ENCODE data around the gene VPS35. TPM values are rescaled to one million over a fixed set of nuclear protein-coding genes. Genes with fewer than 3 reads are reported as not detected.

Gene VPS35
- total RNA-seq, 1 experiment from 2014 or later = 70.4 TPM

GRCh38 chr16:46620266-46621005 is 68.5 kb downstream of the VPS35 start:
- Histone ChIP-seq H3K79me1 (ENCODE audit: insufficient read depth, low read depth, low read length, poor library complexity, severe bottlenecking) (peaks cover 4% of the 10 kb centered on the region), H3K27ac (ENCODE audit: insufficient read length, low read depth, low read length) (no peak overlapping the region), H3K4ac (ENCODE audit: low read depth, low read length) (no peak overlapping the region), H2BK120ac (ENCODE audit: low read depth, low read length, poor library complexity, severe bottlenecking) (no peak overlapping the region), H2BK5ac (ENCODE audit: insufficient read length, low read length) (no peak overlapping the region), H2BK20ac (ENCODE audit: low read depth, low read length, poor library complexity, severe bottlenecking) (no peak overlapping the region), H3K79me2 (ENCODE audit: insufficient read depth, low read length) (peaks cover 7% of the 10 kb centered on the region), H2AK5ac (ENCODE audit: insufficient read length, low read length) (no peak overlapping the region), H3K9ac (ENCODE audit: extremely low read depth, insufficient read length, low read length) (peak overlapping the region; percentile 51), H4K5ac (ENCODE audit: insufficient read length, low read depth, low read length) (no peak overlapping the region), H3K9me3 (ENCODE audit: control insufficient read depth, low read depth, low read length) (no peaks in the 10 kb centered on the region), H3T11ph (ENCODE audit: low read length) (no peak overlapping the region), H4K8ac (replicated peaks; ENCODE audit: insufficient read length, low read depth, low read length) (no peak overlapping the region), H3K27me3 (ENCODE audit: insufficient read depth, low read length) (no peaks in the 10 kb centered on the region), H3K56ac (ENCODE audit: insufficient read length, low read depth, low read length) (no peak overlapping the region), H3K4me2 (ENCODE audit: insufficient read depth, insufficient read length, low read length) (peak overlapping the region; percentile 71), H3K4me1 (ENCODE audit: insufficient read depth, low read length) (no peaks in the 10 kb centered on the region), H2AFZ (ENCODE audit: low read length) (no peak overlapping the region), H4K91ac (ENCODE audit: insufficient read length, low read depth, low read length) (no peak overlapping the region), H3K23ac (ENCODE audit: insufficient read length, low read depth, low read length) (no peak overlapping the region), H3K18ac (ENCODE audit: insufficient read length, low read depth, low read length) (no peak overlapping the region), H2BK15ac (ENCODE audit: low read depth, low read length) (no peak overlapping the region), H3K14ac (ENCODE audit: insufficient read depth, low read length) (peak overlapping the region; percentile 88; the same call in 1 of the 2 replicates), H4K20me1 (ENCODE audit: control insufficient read depth, insufficient read depth, insufficient read length) (no peaks in the 10 kb centered on the region), H3K23me2 (ENCODE audit: insufficient read length, low read depth, low read length, poor library complexity, severe bottlenecking) (peaks cover 6% of the 10 kb centered on the region), H2BK12ac (ENCODE audit: insufficient read length, low read depth, low read length) (no peak overlapping the region)
- Mint-ChIP-seq H3K9me3 (no peaks in the 10 kb centered on the region; a peak in 1 of 5 replicates), H3K27ac (peak overlapping the region; percentile 84 to 98 (median 98); a peak in 5 of 7 replicates), H3K4me1 (peaks cover 15 to 20% of the 10 kb centered on the region in 2 experiments), H3K4me3 (peak overlapping the region; percentile 97 to 99), H3K36me3 (ENCODE audit: insufficient read depth in 1 of 3, low read depth in 3 of 3) (peaks cover 28 to 34% (median 30%) of the 10 kb centered on the region in 3 experiments), H3K27me3 (ENCODE audit: low read depth) (no peaks in the 10 kb centered on the region)
- no CpG with 5 or more reads among the region's 11 CpGs for WGBS (ENCODE audit: extremely low coverage, insufficient read length, low lambda C conversion rate)
- DNase-seq = no peak
- no peak for TF ChIP-seq CTCF (conservative IDR thresholded peaks at IDR 0.05)
